B cell (primary cell): ENCODE results near the gene CAPS. TPM values are rescaled to one million over a fixed set of nuclear protein-coding genes. Genes with fewer than 3 reads are reported as not detected.

ENCODE experiments used
- ATAC-seq: fragments of 200-7000 bp; cut with Tn5 transposase; one replicate; pipeline ENCODE4 v1.10.0; 2021; ENCODE audit warnings: low read depth, mild to moderate bottlenecking, moderate number of reproducible peaks, moderate library complexity
- CTCF ChIA-PET: fragments of 350-600 bp; sonication (Branson Sonifier 250); formaldehyde crosslinking; loops from one replicate; lab custom pipeline; 2021; ENCODE audit warnings: antibody characterized with exemption, inconsistent platforms; lab: Charles Lee
- POLR2A ChIA-PET: fragments of 350-600 bp; sonication (Branson Sonifier 250); formaldehyde crosslinking; loops from one replicate; lab custom pipeline; 2021; ENCODE audit warnings: antibody characterized with exemption; lab: Charles Lee
- DNase-seq: peaks from one replicate; pipeline ENCODE4 v3.0.0; 2013
- H2AFZ ChIP-seq: 2 replicates; pipeline ENCODE4 v1.6.1; 2012; ENCODE audit warnings: mild to moderate bottlenecking, low read depth, low read length; ENCODE audit not compliant: insufficient read depth, poor library complexity, severe bottlenecking
- H3K27ac ChIP-seq, 2 donors: 1 replicate in 1 of 2; 2 replicates in 1 of 2; pipeline ENCODE4 v1.5.1; 2012 to 2013; ENCODE audit warnings: low read length in 2 of 2, mild to moderate bottlenecking in 2 of 2, moderate library complexity in 1 of 2
- H3K27me3 ChIP-seq, 4 experiments: fragments of 200-600 bp in 1 of 4; sonication (generic) in 1 of 4; replicated peaks in 1 of 4; 1 replicate in 2 of 4; 2 replicates in 2 of 4; pipeline versions ENCODE4 v1.6.1 to v1.7.0; 2013 to 2016; ENCODE audit warnings: low read length in 3 of 4, mild to moderate bottlenecking in 2 of 4, mixed read lengths in 1 of 4, moderate library complexity in 1 of 4; ENCODE audit not compliant: insufficient read depth in 4 of 4, control insufficient read depth in 3 of 4; ENCODE audit errors: control extremely low read depth in 1 of 4
- H3K36me3 ChIP-seq, 2 experiments: replicated peaks in 1 of 2; 1 replicate in 1 of 2; 2 replicates in 1 of 2; pipeline versions ENCODE4 v1.6.1 to v1.7.1; 2013; ENCODE audit warnings: low read length in 1 of 2; ENCODE audit not compliant: insufficient read depth in 2 of 2, control insufficient read depth in 1 of 2; ENCODE audit errors: control extremely low read depth in 1 of 2, extremely low read depth in 1 of 2
- H3K4me1 ChIP-seq, 2 donors: fragments of 200-600 bp in 1 of 2; sonication (generic) in 1 of 2; 1 replicate in 1 of 2; 2 replicates in 1 of 2; pipeline versions ENCODE4 v1.5.1 to v1.6.1; 2013 to 2017; ENCODE audit warnings: low read length in 2 of 2; ENCODE audit not compliant: control insufficient read depth in 2 of 2, insufficient read depth in 2 of 2
- H3K4me2 ChIP-seq: replicated peaks from 2 replicates; pipeline ENCODE3; 2012; ENCODE audit warnings: mild to moderate bottlenecking, low read depth, low read length; ENCODE audit not compliant: poor library complexity, severe bottlenecking
- H3K4me3 ChIP-seq, 5 experiments: fragments of 200-600 bp in 1 of 5; sonication (generic) in 1 of 5; 1 replicate in 3 of 5; 2 replicates in 2 of 5; pipeline versions ENCODE4 v1.5.1 to v1.7.0; 2011 to 2016; ENCODE audit warnings: low read length in 4 of 5, mild to moderate bottlenecking in 4 of 5, low read depth in 2 of 5, control low read depth in 1 of 5, moderate library complexity in 1 of 5; ENCODE audit not compliant: insufficient read depth in 1 of 5; ENCODE audit errors: control extremely low read depth in 1 of 5, extremely low read depth in 1 of 5
- H3K79me2 ChIP-seq: fragments of 200-600 bp; sonication (generic); one replicate; pipeline ENCODE4 v1.6.0; 2016; ENCODE audit warnings: low read length; ENCODE audit not compliant: control insufficient read depth, insufficient read depth
- H3K9ac ChIP-seq: fragments of 200-600 bp; sonication (generic); 2 replicates; pipeline ENCODE4 v1.6.1; 2017; ENCODE audit warnings: mild to moderate bottlenecking, low read length, moderate library complexity
- H3K9me3 ChIP-seq, 3 donors: one replicate each; pipeline versions ENCODE4 v1.6.1 to v1.7.1; 2013; ENCODE audit warnings: low read length in 2 of 3; ENCODE audit not compliant: control insufficient read depth in 2 of 3, insufficient read depth in 1 of 3; ENCODE audit errors: control extremely low read depth in 1 of 3
- H4K20me1 ChIP-seq: 2 replicates; pipeline ENCODE4 v1.6.0; 2012; ENCODE audit warnings: mild to moderate bottlenecking, low read length; ENCODE audit not compliant: insufficient read depth, control insufficient read depth, poor library complexity, severe bottlenecking
- H3K27ac Mint-ChIP-seq: one replicate; pipeline ENCODE4 v1.8.0; 2021; ENCODE audit warnings: mixed read lengths
- H3K27me3 Mint-ChIP-seq: one replicate; pipeline ENCODE4 v1.8.0; 2021; ENCODE audit warnings: mixed read lengths
- H3K4me1 Mint-ChIP-seq: one replicate; pipeline ENCODE4 v1.8.0; 2021; ENCODE audit warnings: mixed read lengths
- H3K4me3 Mint-ChIP-seq: one replicate; pipeline ENCODE4 v1.8.0; 2021; ENCODE audit warnings: mixed read lengths
- H3K9me3 Mint-ChIP-seq: one replicate; pipeline ENCODE4 v1.8.0; 2022; ENCODE audit warnings: mixed read lengths; ENCODE audit not compliant: insufficient read depth
- CTCF ChIP-seq: fragments of 200-600 bp; IDR thresholded peaks from one replicate; pipeline ENCODE4 v1.8.0; 2022; ENCODE audit warnings: antibody characterized with exemption, mild to moderate bottlenecking
- EZH2 ChIP-seq: IDR thresholded peaks from 2 replicates; pipeline ENCODE4 v1.6.1; 2012; ENCODE audit warnings: borderline replicate concordance, low read depth, mild to moderate bottlenecking, moderate library complexity, low read length; ENCODE audit not compliant: insufficient read depth, poor library complexity, severe bottlenecking
- WGBS: methylation state at CpG from one replicate; pipeline ENCODE4 v1.1.5; 2013; ENCODE audit warnings: missing lambda C conversion rate; ENCODE audit not compliant: insufficient coverage; 5-methylcytosine and 5-hydroxymethylcytosine counted together
- intact Hi-C: fragments of 100-400 bp; cut with micrococcal nuclease; formaldehyde crosslinking; loops from one replicate; pipeline ENCODE4 v1.10.0; 2022
- polyA plus RNA-seq: library from polyadenylated mRNA; depleted of rRNA; stranded (reverse); fragments of >200 nt; gene quantifications from 2 replicates; pipeline ENCODE4 v1.2.3, GENCODE V29; 2012
- total RNA-seq, 2 donors: library from RNA; stranded (reverse); fragments of 120-200 nt in 1 of 2; gene quantifications; 1 replicate in 1 of 2; 2 replicates in 1 of 2; pipeline versions ENCODE4 v1.2.3 to v1.2.4, GENCODE V29; 2013 to 2022

Gene CAPS
- total and polyA plus RNA-seq, 2 donors (not counting 1 experiment from before 2014, with no cell fraction given): 40.0 to 65.7 TPM

DNA sequence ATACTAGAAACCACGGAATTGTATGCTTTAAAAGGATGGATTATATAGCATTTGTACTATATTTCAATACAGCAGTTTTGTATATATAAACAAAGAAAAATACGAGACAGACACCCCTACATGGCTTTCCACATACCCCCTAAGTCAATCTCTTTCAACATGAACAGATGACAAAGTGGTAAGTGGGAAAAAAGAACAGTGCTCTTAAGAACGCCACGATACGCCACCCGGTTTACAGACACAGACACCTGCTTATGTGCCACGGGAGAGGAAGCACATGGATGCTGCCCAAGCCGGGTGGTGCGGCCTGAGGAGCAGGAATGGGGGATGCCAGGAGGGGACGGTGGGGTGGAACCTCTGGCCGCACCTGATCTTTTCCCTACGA lies 8.1 kb downstream of the CAPS start:
- no peak overlapping the region for H2AFZ ChIP-seq
- H3K9ac ChIP-seq: no peak overlapping the region
- H3K27me3 ChIP-seq: no peaks in the 10 kb centered on the region
- H3K27me3 Mint-ChIP-seq: no peaks in the 10 kb centered on the region
- no peak for ATAC-seq
- H3K4me2 ChIP-seq: no peak overlapping the region
- 95% methylated on average over 10 of the region's 12 CpGs for WGBS
- POLR2A ChIA-PET: no interaction called here
- H3K79me2 ChIP-seq: no peaks in the 10 kb centered on the region
- TF ChIP-seq EZH2: no peak
- no peak for TF ChIP-seq CTCF
- no peaks in the 10 kb centered on the region for H3K4me1 Mint-ChIP-seq
- no peak for DNase-seq
- no peak overlapping the region for H3K27ac Mint-ChIP-seq
- H3K4me1 ChIP-seq: peaks cover 0 to 3% of the 10 kb centered on the region in 2 donors
- no peaks in the 10 kb centered on the region for H4K20me1 ChIP-seq
- H3K27ac ChIP-seq: no peak overlapping the region
- H3K36me3 ChIP-seq: peaks cover 0 to 77% of the 10 kb centered on the region in 2 experiments
- no peaks in the 10 kb centered on the region for H3K9me3 Mint-ChIP-seq
- CTCF ChIA-PET: interaction anchor here (1.4 kb wide), 1 partner anchor 46 kb away, joined by 3 read pairs; no protein-coding TSS in a partner anchor
- intact Hi-C loops: no loop called here
- no peak overlapping the region for H3K4me3 ChIP-seq
- no peaks in the 10 kb centered on the region for H3K9me3 ChIP-seq
- no peak overlapping the region for H3K4me3 Mint-ChIP-seq

GRCh38 chr19:5923356-5923755 lies 9.3 kb downstream of the CAPS start:
- Histone ChIP-seq H3K27me3 (no peaks in the 10 kb centered on the region), H3K27ac (no peak overlapping the region), H4K20me1 (no peaks in the 10 kb centered on the region), H3K79me2 (no peaks in the 10 kb centered on the region), H3K4me2 (no peak overlapping the region), H3K9ac (no peak overlapping the region), H3K9me3 (no peaks in the 10 kb centered on the region), H2AFZ (no peak overlapping the region), H3K4me3 (no peak overlapping the region), H3K4me1 (peaks cover 0 to 15% of the 10 kb centered on the region in 2 donors), H3K36me3 (peaks cover 0 to 81% of the 10 kb centered on the region in 2 experiments)
- intact Hi-C loops: no loop called here
- no peak overlapping the region for H3K27ac Mint-ChIP-seq
- H3K4me3 Mint-ChIP-seq: no peak overlapping the region
- ATAC-seq: no peak
- DNase-seq: no peak
- POLR2A ChIA-PET: no interaction called here
- no peaks in the 10 kb centered on the region for H3K9me3 Mint-ChIP-seq
- H3K4me1 Mint-ChIP-seq: peaks cover 11% of the 10 kb centered on the region
- WGBS: 98% methylated on average over 16 of the region's 16 CpGs
- no peak for TF ChIP-seq EZH2
- no peak for TF ChIP-seq CTCF
- CTCF ChIA-PET: interaction anchor here (1.4 kb wide), 1 partner anchor 44 kb away, joined by 3 read pairs; no protein-coding TSS in a partner anchor
- H3K27me3 Mint-ChIP-seq: no peaks in the 10 kb centered on the region
